H1 (cell line): ENCODE measurements around the gene GANC. TPM values are rescaled to one million over a fixed set of nuclear protein-coding genes. Genes with fewer than 3 reads are reported as not detected.

Experiments
- CTCF ChIA-PET: fragments of 300-600 bp; sonication (Branson Sonifier 250); formaldehyde crosslinking; loops from one replicate; lab custom pipeline; 2021; ENCODE audit not compliant: partially characterized antibody; lab: Charles Lee
- POLR2A ChIA-PET: fragments of 300-600 bp; sonication (Branson Sonifier 250); formaldehyde crosslinking; loops from one replicate; lab custom pipeline; 2021; ENCODE audit warnings: inconsistent platforms; ENCODE audit not compliant: partially characterized antibody; lab: Charles Lee
- DNase-seq, 2 experiments: peaks; one replicate each; pipeline versions ENCODE4 v3.0.0 to v3.0.0-alpha.2; 2010 to 2022; ENCODE audit warnings: low spot score in 2 of 2, low read depth in 1 of 2, mixed read lengths in 1 of 2
- FAIRE-seq: peaks from 2 replicates; lab custom pipeline; 2011; peaks lifted over from hg19 to GRCh38; lab: Jason Lieb, UNC
- H2AFZ ChIP-seq: 2 replicates; pipeline ENCODE4 v1.8.1; 2012; ENCODE audit warnings: low read length, inconsistent platforms
- H2AK5ac ChIP-seq: 2 replicates; pipeline ENCODE4 v1.6.1; 2013; ENCODE audit warnings: low read depth, low read length
- H2BK120ac ChIP-seq: replicated peaks from 2 replicates; pipeline ENCODE3; 2013; ENCODE audit warnings: low read depth, low read length, inconsistent platforms
- H2BK12ac ChIP-seq: 2 replicates; pipeline ENCODE4 v1.6.1; 2013; ENCODE audit warnings: low read depth, low read length
- H2BK15ac ChIP-seq: 2 replicates; pipeline ENCODE4 v1.6.1; 2013; ENCODE audit warnings: low read length
- H2BK20ac ChIP-seq: 2 replicates; pipeline ENCODE4 v1.6.1; 2013; ENCODE audit warnings: low read length
- H2BK5ac ChIP-seq: 2 replicates; pipeline ENCODE4 v1.6.1; 2013; ENCODE audit warnings: low read depth, low read length
- H3K14ac ChIP-seq: 2 replicates; pipeline ENCODE4 v1.6.1; 2013; ENCODE audit warnings: inconsistent platforms; ENCODE audit not compliant: insufficient read length
- H3K18ac ChIP-seq: 2 replicates; pipeline ENCODE4 v1.6.1; 2013; ENCODE audit warnings: low read length; ENCODE audit errors: extremely low read depth
- H3K23ac ChIP-seq: 2 replicates; pipeline ENCODE4 v1.6.1; 2013; ENCODE audit warnings: inconsistent platforms; ENCODE audit not compliant: insufficient read length
- H3K23me2 ChIP-seq: 2 replicates; pipeline ENCODE4 v1.6.1; 2013; ENCODE audit warnings: low read depth, low read length
- H3K27ac ChIP-seq: 2 replicates; pipeline ENCODE4 v1.6.1; 2011; ENCODE audit warnings: low read depth, low read length, inconsistent platforms
- H3K27me3 ChIP-seq, 4 experiments: replicated peaks in 1 of 4; 1 replicate in 1 of 4; 2 replicates in 3 of 4; pipeline versions ENCODE4 v1.6.1 to v1.8.1; 2011 to 2013; ENCODE audit warnings: low read length in 3 of 4, mild to moderate bottlenecking in 3 of 4, inconsistent platforms in 2 of 4, mixed read lengths in 2 of 4, moderate library complexity in 1 of 4; ENCODE audit not compliant: control insufficient read depth in 3 of 4, insufficient read depth in 3 of 4; ENCODE audit errors: extremely low read depth in 1 of 4
- H3K36me3 ChIP-seq, 4 experiments: 2 replicates each; pipeline versions ENCODE4 v1.6.1 to v1.8.1; 2011 to 2013; ENCODE audit warnings: mild to moderate bottlenecking in 4 of 4, low read length in 3 of 4, moderate library complexity in 2 of 4, control low read depth in 1 of 4, inconsistent platforms in 1 of 4; ENCODE audit not compliant: insufficient read depth in 4 of 4, control insufficient read depth in 2 of 4
- H3K4ac ChIP-seq: replicated peaks from 2 replicates; pipeline ENCODE3; 2013; ENCODE audit warnings: low read length, low read depth, mixed read lengths, inconsistent platforms; ENCODE audit not compliant: insufficient read length
- H3K4me1 ChIP-seq, 4 experiments: replicated peaks in 1 of 4; 1 replicate in 1 of 4; 2 replicates in 3 of 4; pipeline versions ENCODE4 v1.6.1 to v1.8.1; 2011 to 2013; ENCODE audit warnings: low read length in 3 of 4, inconsistent platforms in 2 of 4, mixed read lengths in 1 of 4; ENCODE audit not compliant: insufficient read depth in 4 of 4, control insufficient read depth in 3 of 4
- H3K4me2 ChIP-seq, 2 experiments: 2 replicates each; pipeline versions ENCODE4 v1.6.1 to v1.8.1; 2011 to 2013; ENCODE audit warnings: low read depth in 2 of 2, low read length in 2 of 2, control low read depth in 1 of 2, inconsistent platforms in 1 of 2, mild to moderate bottlenecking in 1 of 2; ENCODE audit not compliant: insufficient read depth in 1 of 2
- H3K4me3 ChIP-seq, 4 experiments: fragments of 200-600, 300-600 bp in 1 of 4; sonication (generic), shearing (Covaris generic), sonication (Bioruptor Twin) in 1 of 4; 2 replicates each; pipeline versions ENCODE4 v1.5.1 to v1.8.1; 2011 to 2016; ENCODE audit warnings: low read length in 4 of 4, low read depth in 3 of 4, control low read depth in 2 of 4, inconsistent platforms in 2 of 4, mild to moderate bottlenecking in 2 of 4, mixed read lengths in 1 of 4, moderate library complexity in 1 of 4; ENCODE audit not compliant: insufficient read depth in 2 of 4; ENCODE audit errors: extremely low read depth in 1 of 4
- H3K56ac ChIP-seq: replicated peaks from 2 replicates; pipeline ENCODE3; 2013; ENCODE audit warnings: low read depth, mild to moderate bottlenecking, mixed read lengths, low read length, inconsistent platforms; ENCODE audit not compliant: insufficient read length
- H3K79me1 ChIP-seq: 2 replicates; pipeline ENCODE4 v1.6.1; 2013; ENCODE audit warnings: low read depth, low read length, control low read depth
- H3K79me2 ChIP-seq, 2 experiments: 2 replicates each; pipeline versions ENCODE4 v1.6.1 to v1.8.1; 2012 to 2013; ENCODE audit warnings: low read length in 2 of 2, mild to moderate bottlenecking in 2 of 2, inconsistent platforms in 1 of 2; ENCODE audit not compliant: insufficient read depth in 2 of 2, control insufficient read depth in 1 of 2
- H3K9ac ChIP-seq, 4 experiments: replicated peaks in 1 of 4; 1 replicate in 1 of 4; 2 replicates in 3 of 4; pipeline versions ENCODE4 v1.6.1 to v1.8.1; 2011 to 2013; ENCODE audit warnings: low read depth in 3 of 4, low read length in 3 of 4, control low read depth in 2 of 4, mild to moderate bottlenecking in 2 of 4, moderate library complexity in 2 of 4, inconsistent platforms in 1 of 4; ENCODE audit errors: extremely low read depth in 1 of 4
- H3K9me3 ChIP-seq, 2 experiments: 2 replicates each; pipeline versions ENCODE4 v1.6.1 to v1.8.1; 2012 to 2013; ENCODE audit warnings: mild to moderate bottlenecking in 2 of 2, moderate library complexity in 2 of 2, control low read depth in 1 of 2, inconsistent platforms in 1 of 2, low read depth in 1 of 2, low read length in 1 of 2, mixed read lengths in 1 of 2; ENCODE audit not compliant: insufficient read depth in 2 of 2
- H4K20me1 ChIP-seq, 2 experiments: replicated peaks in 1 of 2; 2 replicates each; pipeline versions ENCODE3 to v1.8.1; 2011 to 2013; ENCODE audit warnings: inconsistent platforms in 2 of 2, low read length in 2 of 2, mild to moderate bottlenecking in 1 of 2; ENCODE audit not compliant: insufficient read depth in 2 of 2, control insufficient read depth in 1 of 2
- H4K5ac ChIP-seq: 2 replicates; pipeline ENCODE4 v1.6.1; 2013; ENCODE audit warnings: low read length, low read depth, mixed read lengths, inconsistent platforms; ENCODE audit not compliant: insufficient read length
- H4K8ac ChIP-seq: 2 replicates; pipeline ENCODE4 v1.8.0; 2013; ENCODE audit warnings: mild to moderate bottlenecking, moderate library complexity, low read length, inconsistent platforms; ENCODE audit not compliant: insufficient read depth; ENCODE audit errors: extremely low read depth
- H4K91ac ChIP-seq: replicated peaks from 2 replicates; pipeline ENCODE3; 2013; ENCODE audit warnings: low read length, mixed read lengths, inconsistent platforms; ENCODE audit not compliant: insufficient read length
- CHD2 ChIP-seq: IDR thresholded peaks from 2 replicates; pipeline ENCODE4 v1.6.1; 2012; ENCODE audit warnings: low read length, improper control_type of control experiment
- EP300 ChIP-seq, 2 experiments: IDR thresholded peaks; 1 replicate in 1 of 2; 2 replicates in 1 of 2; pipeline ENCODE4 v1.6.1; 2011 to 2012; ENCODE audit warnings: low read depth in 2 of 2, low read length in 2 of 2, mild to moderate bottlenecking in 2 of 2, borderline replicate concordance in 1 of 2, inconsistent platforms in 1 of 2, moderate library complexity in 1 of 2
- JUND ChIP-seq: IDR thresholded peaks from 2 replicates; pipeline ENCODE4 v1.6.1; 2011; ENCODE audit warnings: mild to moderate bottlenecking, improper control_type of control experiment, low read length
- KDM1A ChIP-seq: fragments of 200-600, 300-600 bp; sonication (generic); IDR thresholded peaks from 2 replicates; pipeline ENCODE4 v1.7.1; 2016; ENCODE audit warnings: mild to moderate bottlenecking, low read length, borderline replicate concordance
- KDM5A ChIP-seq: fragments of 200-600 bp; IDR thresholded peaks from 2 replicates; pipeline ENCODE4 v1.7.1; 2012; ENCODE audit warnings: mild to moderate bottlenecking, low read length, inconsistent platforms, mixed read lengths
- RAD21 ChIP-seq, 2 experiments: IDR thresholded peaks in 1 of 2; conservative IDR thresholded peaks in 1 of 2; 2 replicates each; pipeline ENCODE4 v1.6.1; 2011; ENCODE audit warnings: low read depth in 2 of 2, low read length in 2 of 2, improper control_type of control experiment in 1 of 2, inconsistent platforms in 1 of 2, mild to moderate bottlenecking in 1 of 2, moderate library complexity in 1 of 2
- SAP30 ChIP-seq: fragments of 300-600 bp; sonication (generic); IDR thresholded peaks from 2 replicates; pipeline ENCODE4 v1.7.1; 2012; ENCODE audit warnings: low read length, moderate library complexity, mild to moderate bottlenecking, inconsistent platforms; ENCODE audit not compliant: insufficient read depth, insufficient replicate concordance
- SIX5 ChIP-seq: IDR thresholded peaks from 2 replicates; pipeline ENCODE4 v1.6.1; 2011; ENCODE audit warnings: mild to moderate bottlenecking, low read depth, low read length
- SRF ChIP-seq: IDR thresholded peaks from 2 replicates; pipeline ENCODE4 v1.6.1; 2011; ENCODE audit warnings: mild to moderate bottlenecking, low read depth, low read length, moderate library complexity
- WGBS, 2 experiments: shearing (Covaris generic) in 1 of 2; methylation state at CpG; one replicate each; pipeline versions ENCODE4 v1.1.6 to v1.1.7; 2013 to 2015; ENCODE audit warnings: low lambda C conversion rate in 2 of 2, mixed read lengths in 2 of 2, inconsistent platforms in 1 of 2, low coverage in 1 of 2, missing lambda C conversion rate in 1 of 2; ENCODE audit not compliant: insufficient replicate concordance in 2 of 2, insufficient coverage in 1 of 2, insufficient read length in 1 of 2; ENCODE audit errors: extremely low coverage in 1 of 2, missing lambda C conversion rate in 1 of 2; 5-methylcytosine and 5-hydroxymethylcytosine counted together
- polyA plus RNA-seq, 7 experiments: library from polyadenylated mRNA; depleted of rRNA in 3 of 7; stranded (reverse) in 5 of 7; unstranded in 2 of 7; fragments of >200 nt in 5 of 7; fragments of 200-250 nt in 2 of 7; gene quantifications; 1 replicate in 5 of 7; 2 replicates in 1 of 7; 4 replicates in 1 of 7; pipeline versions ENCODE4 v1.2.1 to v1.2.3, GENCODE V29; 2011 to 2013; ENCODE audit warnings: missing spikeins in 2 of 7, mixed read lengths in 2 of 7
- total RNA-seq: library from RNA; stranded (reverse); fragmentation: NEBNext Ultra II Directional; extraction: Animal tissue kit (Norgen Biotek cat#: 25700); gene quantifications from 2 replicates; pipeline ENCODE4 v1.2.1, GENCODE V29; 2021

Gene GANC
- total and polyA plus RNA-seq, 2 of the 8 experiments (the other 6 are each of a cell fraction or from before 2014, with no cell fraction given), result 6.8 to 14.4 TPM

DNA sequence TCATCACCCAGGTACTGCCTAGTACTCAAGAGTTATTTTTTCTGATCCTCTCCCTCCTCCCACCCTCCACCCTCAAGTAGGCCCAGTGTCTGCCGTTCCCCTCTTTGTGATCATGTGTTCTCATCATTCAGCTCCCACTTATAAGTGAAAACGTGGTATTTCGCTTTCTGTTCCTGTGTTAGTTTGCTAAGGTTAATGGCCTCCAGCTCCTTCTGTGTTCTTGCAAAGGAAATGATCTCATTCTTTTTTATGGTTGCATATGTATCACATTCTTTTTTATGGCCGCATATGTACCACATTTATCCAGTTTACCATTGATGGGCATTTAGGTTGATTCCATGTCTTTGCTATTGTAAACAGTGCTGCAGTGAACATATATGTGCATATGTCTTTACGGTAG lies 8.2 kb upstream of the GANC start:
- Histone ChIP-seq H3K79me1 (no peaks in the 10 kb centered on the region; the same call in 1 of the 2 replicates), H3K4ac (no peak overlapping the region), H3K4me3 (no peak overlapping the region), H3K79me2 (peaks cover 0 to 15% of the 10 kb centered on the region in 2 experiments; a peak in 2 of 4 replicates), H3K27ac (no peak overlapping the region), H2BK120ac (no peak overlapping the region), H3K18ac (no peak overlapping the region), H3K56ac (no peak overlapping the region), H3K23ac (no peak overlapping the region), H2BK15ac (no peak overlapping the region), H2BK5ac (no peak overlapping the region), H3K23me2 (no peaks in the 10 kb centered on the region), H4K20me1 (no peaks in the 10 kb centered on the region), H4K8ac (no peak overlapping the region), H4K91ac (no peak overlapping the region), H2AK5ac (no peak overlapping the region), H3K36me3 (peaks cover 2 to 74% (median 39%) of the 10 kb centered on the region in 4 experiments), H4K5ac (no peak overlapping the region), H3K27me3 (no peaks in the 10 kb centered on the region), H2BK20ac (no peak overlapping the region), H2AFZ (no peak overlapping the region), H2BK12ac (no peak overlapping the region), H3K4me1 (no peaks in the 10 kb centered on the region), H3K9me3 (no peaks in the 10 kb centered on the region), H3K14ac (no peak overlapping the region), H3K9ac (no peak overlapping the region), H3K4me2 (no peak overlapping the region)
- 94% methylated on average over 5 of the region's 5 CpGs; no CpG with 5 or more reads in 1 of the 2 experiments for WGBS, 2 experiments
- DNase-seq, result no peak
- ChIA-PET POLR2A (no interaction called here), CTCF (no interaction called here)
- no peak for FAIRE-seq
- TF ChIP-seq SRF, result no peak
- no peak for TF ChIP-seq EP300 (IDR thresholded peaks at IDR 0.05; ENCODE audit: borderline replicate concordance in 1 of 2, low read depth in 2 of 2, low read length in 2 of 2)
- TF ChIP-seq RAD21 (IDR thresholded peaks at IDR 0.05 in 1 of 2, conservative IDR thresholded peaks at IDR 0.05 in 1 of 2; ENCODE audit: low read depth in 2 of 2, low read length in 2 of 2), result no peak
- no peak for TF ChIP-seq KDM5A
- TF ChIP-seq CHD2, result no peak
- TF ChIP-seq JUND, result no peak
- no peak for TF ChIP-seq KDM1A
- no peak for TF ChIP-seq SAP30
- no peak for TF ChIP-seq SIX5
